Left ventricle myocardium inferior (tissue), 1 donor: ENCODE results near the gene RAD51B. TPM values are rescaled to one million over a fixed set of nuclear protein-coding genes. Genes with fewer than 3 reads are reported as not detected.

ENCODE experiments used
- DNase-seq: peaks from one replicate; pipeline ENCODE4 v3.0.0-alpha.2; 2020
- H3K27ac ChIP-seq: fragments of 200-600 bp; replicated peaks from 2 replicates; pipeline ENCODE4 v1.8.0; 2021
- H3K27me3 ChIP-seq: fragments of 200-600 bp; 2 replicates; pipeline ENCODE4 v1.8.0; 2021; ENCODE audit warnings: low read depth
- H3K36me3 ChIP-seq: fragments of 200-600 bp; 2 replicates; pipeline ENCODE4 v1.8.0; 2021
- H3K4me1 ChIP-seq: fragments of 200-600 bp; 2 replicates; pipeline ENCODE4 v1.8.0; 2021
- H3K4me3 ChIP-seq: fragments of 200-600 bp; 2 replicates; pipeline ENCODE4 v1.8.0; 2021; ENCODE audit warnings: mild to moderate bottlenecking, moderate library complexity
- H3K9me3 ChIP-seq: fragments of 200-600 bp; replicated peaks from 2 replicates; pipeline ENCODE4 v1.8.0; 2021
- intact Hi-C: fragments of 100-400 bp; cut with micrococcal nuclease; formaldehyde crosslinking; loops from one replicate; pipeline ENCODE4 v1.11.0; 2022
- total RNA-seq: library from RNA; stranded (reverse); fragmentation: NEBNext Ultra II Directional; extraction: Animal tissue kit (Norgen Biotek cat#: 25700); gene quantifications from one replicate; pipeline ENCODE4 v1.2.1, GENCODE V29; 2021
- TF ChIP-seq, protein P1 (sequence below): fragments of 200-600 bp; IDR thresholded peaks from 2 replicates; pipeline ENCODE4 v1.8.0; 2021; ENCODE audit warnings: antibody characterized with exemption, mild to moderate bottlenecking, borderline replicate concordance
- donor health status: DM: no; HTN: yes; CAD: no; lungs with severe emphysema.

RAD51B gene
- total RNA-seq, 1 donor from 2014 or later = 2.4 TPM

DNA sequence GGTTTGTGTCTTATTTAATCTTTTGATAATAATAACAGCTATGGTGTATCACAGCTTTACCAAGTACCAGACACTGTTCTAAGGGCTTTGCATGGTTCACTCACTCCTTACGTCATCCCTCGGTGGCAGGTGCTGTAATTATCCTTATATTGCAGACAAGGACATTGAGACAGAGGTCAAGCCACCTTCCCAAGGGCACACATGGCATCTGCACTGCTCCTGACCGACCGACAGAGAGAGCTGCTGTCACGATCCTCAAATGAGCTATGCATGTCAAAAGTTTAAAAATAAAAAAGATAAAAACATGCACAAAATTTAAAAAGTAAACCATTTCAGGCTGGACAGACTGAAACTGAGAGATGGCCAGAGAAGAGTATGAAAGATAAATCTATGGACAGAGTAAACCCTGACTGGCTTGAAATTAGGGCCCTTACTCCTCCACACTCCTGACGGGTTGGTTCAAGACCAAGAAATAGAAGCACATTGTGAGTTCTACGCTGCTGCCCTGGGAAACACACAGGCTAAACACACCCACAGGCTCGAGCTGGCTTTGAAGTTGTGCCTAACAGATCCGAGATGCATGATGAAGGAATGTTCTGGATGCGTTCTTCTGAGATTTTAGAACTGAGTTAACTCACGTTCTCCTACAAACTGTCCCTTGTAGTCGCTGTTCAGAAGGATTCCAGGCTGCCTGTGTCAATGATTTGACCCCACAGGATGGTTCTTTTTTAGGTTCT is 704.6 kb downstream of the RAD51B start:
- DNase-seq = no peak
- H3K4me3 ChIP-seq = no peak overlapping the region

DNA sequence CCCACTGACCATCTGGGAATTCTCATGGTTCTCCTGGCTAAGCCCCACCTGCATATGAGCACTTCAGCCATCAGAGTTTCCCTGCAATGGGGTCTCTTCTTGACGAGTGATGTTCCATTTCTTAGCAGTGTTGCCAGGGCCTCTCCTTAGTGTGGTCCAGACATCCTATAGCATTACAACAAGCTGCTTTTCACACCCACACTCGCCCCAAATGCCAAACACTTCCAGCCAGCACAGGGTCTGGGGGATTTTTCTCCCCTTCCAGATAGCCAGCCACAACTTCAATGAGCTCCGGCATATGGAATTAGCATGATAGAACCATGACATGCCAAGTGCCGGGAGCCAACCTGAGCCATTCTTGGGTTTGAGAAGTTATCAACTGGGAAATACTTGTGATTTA is 705.9 kb downstream of the RAD51B start:
- intact Hi-C loops = no loop called here
- Histone ChIP-seq H3K9me3 (peaks cover 16% of the 10 kb centered on the region), H3K4me1 (peaks cover 56% of the 10 kb centered on the region), H3K4me3 (no peak overlapping the region), H3K27ac (no peak overlapping the region), H3K27me3 (no peaks in the 10 kb centered on the region), H3K36me3 (no peaks in the 10 kb centered on the region)
- no peak for DNase-seq
- TF ChIP-seq, protein P1, sequence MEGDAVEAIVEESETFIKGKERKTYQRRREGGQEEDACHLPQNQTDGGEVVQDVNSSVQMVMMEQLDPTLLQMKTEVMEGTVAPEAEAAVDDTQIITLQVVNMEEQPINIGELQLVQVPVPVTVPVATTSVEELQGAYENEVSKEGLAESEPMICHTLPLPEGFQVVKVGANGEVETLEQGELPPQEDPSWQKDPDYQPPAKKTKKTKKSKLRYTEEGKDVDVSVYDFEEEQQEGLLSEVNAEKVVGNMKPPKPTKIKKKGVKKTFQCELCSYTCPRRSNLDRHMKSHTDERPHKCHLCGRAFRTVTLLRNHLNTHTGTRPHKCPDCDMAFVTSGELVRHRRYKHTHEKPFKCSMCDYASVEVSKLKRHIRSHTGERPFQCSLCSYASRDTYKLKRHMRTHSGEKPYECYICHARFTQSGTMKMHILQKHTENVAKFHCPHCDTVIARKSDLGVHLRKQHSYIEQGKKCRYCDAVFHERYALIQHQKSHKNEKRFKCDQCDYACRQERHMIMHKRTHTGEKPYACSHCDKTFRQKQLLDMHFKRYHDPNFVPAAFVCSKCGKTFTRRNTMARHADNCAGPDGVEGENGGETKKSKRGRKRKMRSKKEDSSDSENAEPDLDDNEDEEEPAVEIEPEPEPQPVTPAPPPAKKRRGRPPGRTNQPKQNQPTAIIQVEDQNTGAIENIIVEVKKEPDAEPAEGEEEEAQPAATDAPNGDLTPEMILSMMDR = no peak

More for the DNA sequence above, 704.6 kb downstream of the RAD51B start:
- Histone ChIP-seq H3K36me3 (no peaks in the 10 kb centered on the region), H3K4me1 (peaks cover 64% of the 10 kb centered on the region), H3K27me3 (no peaks in the 10 kb centered on the region), H3K9me3 (peaks cover 2% of the 10 kb centered on the region), H3K27ac (peak overlapping the region; percentile 68)
- intact Hi-C loops = no loop called here
- TF ChIP-seq, protein P1 = peak; percentile 57

DNA sequence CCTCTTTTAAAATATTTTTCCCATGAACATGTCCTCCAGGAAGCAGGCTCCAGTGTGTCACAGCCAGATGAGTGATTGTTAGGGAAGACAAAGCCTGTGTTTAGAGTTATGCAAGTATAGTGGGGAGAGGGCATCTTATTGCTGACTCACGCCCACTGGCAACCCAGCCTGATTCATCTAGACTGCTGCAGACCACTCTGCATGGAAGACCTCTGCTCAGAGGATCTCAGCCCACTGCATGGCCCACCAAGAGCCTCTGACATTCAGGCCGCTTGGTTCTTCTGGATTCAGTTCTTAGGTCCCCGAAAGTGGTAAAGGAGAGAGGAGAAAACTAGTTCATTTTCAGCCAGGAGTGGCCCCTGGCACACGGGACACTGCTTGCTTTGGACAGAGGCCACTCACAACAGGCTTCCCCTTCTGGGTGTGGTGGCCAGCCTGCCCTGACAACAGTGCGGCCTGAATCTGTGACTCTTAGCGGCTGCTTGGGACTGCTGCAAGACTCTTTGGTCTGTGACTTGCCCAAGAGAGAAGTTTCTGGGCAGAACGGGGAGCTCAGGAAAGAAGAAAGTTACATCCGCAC is 707.0 kb downstream of the RAD51B start:
- Histone ChIP-seq H3K27ac (peak overlapping the region; percentile 63), H3K4me3 (no peak overlapping the region), H3K27me3 (no peaks in the 10 kb centered on the region), H3K36me3 (no peaks in the 10 kb centered on the region), H3K4me1 (peaks cover 47% of the 10 kb centered on the region), H3K9me3 (peaks cover 27% of the 10 kb centered on the region)
- TF ChIP-seq, protein P1 = no peak
- DNase-seq = no peak
- intact Hi-C loops = no loop called here

DNA sequence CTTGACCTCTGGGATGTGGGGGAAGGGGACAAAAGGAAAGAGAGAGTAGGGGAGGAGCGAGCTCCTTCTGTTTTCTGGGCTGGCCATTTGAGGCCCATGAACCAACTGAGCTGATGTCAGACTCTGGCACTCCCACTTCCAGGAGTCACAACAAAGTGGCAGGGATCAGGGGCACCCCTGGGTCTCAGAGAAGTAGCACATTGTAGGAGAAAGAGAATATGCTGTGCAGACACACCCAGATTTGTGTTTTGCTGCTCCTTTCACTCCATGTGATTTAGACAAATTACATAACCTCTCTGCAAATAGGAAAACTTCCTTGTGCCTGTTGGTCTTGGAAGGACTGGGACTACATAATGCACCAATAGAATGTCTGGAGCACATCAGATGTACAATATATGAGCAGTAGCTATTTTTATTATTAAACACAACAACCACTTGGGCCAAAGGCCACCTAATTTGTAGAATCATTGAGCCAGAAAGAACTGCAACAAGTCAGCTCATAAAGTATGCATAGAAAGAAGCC is 707.8 kb downstream of the RAD51B start:
- Histone ChIP-seq H3K36me3 (no peaks in the 10 kb centered on the region), H3K9me3 (peaks cover 34% of the 10 kb centered on the region), H3K27me3 (no peaks in the 10 kb centered on the region), H3K4me3 (no peak overlapping the region), H3K27ac (peak overlapping the region; percentile 63), H3K4me1 (peaks cover 39% of the 10 kb centered on the region)
- DNase-seq = no peak
- TF ChIP-seq, protein P1 = no peak
- intact Hi-C loops = no loop called here

DNA sequence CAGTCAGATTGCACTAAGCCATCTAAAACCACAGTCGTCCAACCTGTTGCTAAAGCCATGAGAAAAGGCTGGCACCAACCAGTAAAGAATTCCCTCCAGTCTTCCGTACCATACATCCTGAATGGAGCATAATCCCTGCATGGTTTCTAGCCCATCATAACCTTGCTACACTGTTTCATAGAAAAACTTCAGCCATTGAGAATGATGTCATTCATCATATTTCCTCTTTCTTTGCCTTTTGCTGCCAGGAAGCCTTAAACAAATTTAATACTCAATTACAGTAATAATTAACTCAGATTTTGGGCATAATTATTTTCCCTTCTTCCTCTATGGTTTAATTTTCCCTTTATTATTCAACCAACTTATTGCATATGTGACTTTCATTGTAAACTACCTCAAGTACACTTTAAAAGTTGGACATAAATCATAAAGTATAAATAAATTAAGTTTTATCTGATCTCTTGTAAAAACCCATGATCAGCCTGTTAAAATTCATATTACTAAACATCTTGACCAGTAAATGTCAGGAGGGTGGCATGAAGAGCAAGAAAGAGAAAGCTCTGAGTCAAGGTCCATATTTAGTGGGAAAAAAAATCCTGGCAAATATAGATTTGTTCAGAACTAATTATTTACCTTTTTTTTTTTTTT is 708.6 kb downstream of the RAD51B start:
- H3K4me1 ChIP-seq = peaks cover 31% of the 10 kb centered on the region

More for the DNA sequence above, 708.6 kb downstream of the RAD51B start:
- TF ChIP-seq, protein P1 = no peak
- H3K4me3 ChIP-seq = no peak overlapping the region
- H3K27ac ChIP-seq = no peak overlapping the region
- H3K27me3 ChIP-seq = no peaks in the 10 kb centered on the region
- H3K36me3 ChIP-seq = no peaks in the 10 kb centered on the region
- peaks cover 34% of the 10 kb centered on the region for H3K9me3 ChIP-seq
- no peak for DNase-seq
- intact Hi-C loops = no loop called here
